NCI-H2196 treated with DMSO at 0.1 percent for 48 hours (cell line): ENCODE results near the gene KIF3B.
"Not testable (repeated sequence)": the region's sequence is repeated elsewhere in the genome, so short reads cannot be mapped to it uniquely, and the experiment has no call there.

ENCODE experiments used
- DNase-seq: peaks from one replicate; lab custom pipeline; 2025; ENCODE audit not compliant: unreplicated experiment; lab: John Stamatoyannopoulos, UW

KIF3B gene

GRCh38 chr20:32327087-32327681 lies 49.7 kb downstream of the KIF3B start:
- DNase-seq: no peak

GRCh38 chr20:32329817-32330554 lies 52.5 kb downstream of the KIF3B start:
- no peak for DNase-seq

- no peak for DNase-seq
These were observed 53.1 kb downstream of the KIF3B start for GRCh38 chr20:32330555-32330897.

- DNase-seq: no peak
These were observed 55.2 kb downstream of the KIF3B start for GRCh38 chr20:32332614-32333013.

GRCh38 chr20:32333181-32333987 lies 55.9 kb downstream of the KIF3B start:
- DNase-seq: no peak

GRCh38 chr20:32333988-32334885 lies 56.8 kb downstream of the KIF3B start:
- no peak for DNase-seq

- DNase-seq: no peak
These were observed 59.5 kb downstream of the KIF3B start for GRCh38 chr20:32336918-32337347.

- DNase-seq: no peak
These were observed 60.6 kb downstream of the KIF3B start for GRCh38 chr20:32337937-32338661.

- no peak for DNase-seq
These were observed 61.2 kb downstream of the KIF3B start for GRCh38 chr20:32338665-32339064.

GRCh38 chr20:32339116-32339515 lies 61.7 kb downstream of the KIF3B start:
- DNase-seq: no peak

- DNase-seq: not testable (repeated sequence)
These were observed 63.6 kb downstream of the KIF3B start for GRCh38 chr20:32341053-32341452.

GRCh38 chr20:32343439-32343838 lies 66.0 kb downstream of the KIF3B start:
- no peak for DNase-seq

- no peak for DNase-seq
These were observed 67.5 kb downstream of the KIF3B start for GRCh38 chr20:32344835-32345506.

GRCh38 chr20:32348207-32348606 lies 70.8 kb downstream of the KIF3B start:
- DNase-seq: no peak

GRCh38 chr20:32350421-32350820 lies 73.0 kb downstream of the KIF3B start:
- DNase-seq: no peak

GRCh38 chr20:32352121-32352720 lies 74.8 kb downstream of the KIF3B start:
- DNase-seq: no peak

- DNase-seq: no peak
These were observed 76.5 kb downstream of the KIF3B start for GRCh38 chr20:32353848-32354496.

- no peak for DNase-seq
These were observed 77.4 kb downstream of the KIF3B start for GRCh38 chr20:32354592-32355416.
